K562 (cell line): ENCODE measurements around the gene LIN28A. TPM values are rescaled to one million over a fixed set of nuclear protein-coding genes. Genes with fewer than 3 reads are reported as not detected.

ENCODE experiments used
- CEBPB ChIP-seq: fragments of 450-650 bp; IDR thresholded peaks from 2 replicates; pipeline ENCODE4 v1.6.1; 2016; ENCODE audit warnings: missing genetic modification characterization, missing compliant biosample characterization
- DDX20 ChIP-seq: fragments of 450-650 bp; IDR thresholded peaks from 2 replicates; pipeline ENCODE4 v1.6.1; 2016; ENCODE audit warnings: missing genetic modification characterization, low read depth, mild to moderate bottlenecking, missing compliant biosample characterization, moderate library complexity
- FOXK1 ChIP-seq: sonication (generic); formaldehyde crosslinking; IDR thresholded peaks from 2 replicates; pipeline ENCODE4 v1.8.0; 2022; ENCODE audit warnings: missing genetic modification reagents, mild to moderate bottlenecking, borderline replicate concordance
- KHSRP ChIP-seq: fragments of 450-650 bp; IDR thresholded peaks from 2 replicates; pipeline ENCODE4 v1.6.1; 2017
- LEF1 ChIP-seq: fragments of 450-650 bp; IDR thresholded peaks from 2 replicates; pipeline ENCODE4 v1.6.1; 2016; ENCODE audit warnings: mild to moderate bottlenecking
- MED1 ChIP-seq: sonication (generic); formaldehyde crosslinking; IDR thresholded peaks from 2 replicates; pipeline ENCODE4 v1.8.1; 2023; ENCODE audit warnings: missing genetic modification reagents, borderline replicate concordance
- RREB1 ChIP-seq: fragments of 250-450 bp; sonication (Bioruptor Pico); IDR thresholded peaks from 2 replicates; pipeline ENCODE4 v1.4.0; 2020
- SMARCA4 ChIP-seq: fragments of 450-650 bp; IDR thresholded peaks from 2 replicates; pipeline ENCODE4 v1.6.1; 2016
- SRSF7 ChIP-seq: fragments of 200-400 bp; formaldehyde crosslinking; optimal IDR thresholded peaks from 2 replicates; pipeline ENCODE3; 2017; ENCODE audit warnings: mild to moderate bottlenecking, low read depth, low read length
- TAF15 ChIP-seq: fragments of 200-400 bp; formaldehyde crosslinking; IDR thresholded peaks from 2 replicates; pipeline ENCODE4 v1.6.1; 2017; ENCODE audit warnings: mild to moderate bottlenecking, low read depth, low read length, moderate library complexity
- USF2 ChIP-seq: sonication (generic); formaldehyde crosslinking; IDR thresholded peaks from 2 replicates; pipeline ENCODE4 v1.5.0; 2020; ENCODE audit warnings: missing genetic modification reagents
- ZNF224 ChIP-seq: sonication (generic); formaldehyde crosslinking; IDR thresholded peaks from 2 replicates; pipeline ENCODE4 v1.8.0; 2022; ENCODE audit warnings: mild to moderate bottlenecking, missing genetic modification reagents
- ZNF280B ChIP-seq: fragments of 250-450 bp; sonication (Bioruptor Pico); IDR thresholded peaks from 2 replicates; pipeline ENCODE4 v1.5.1; 2021; ENCODE audit warnings: mild to moderate bottlenecking
- ZNF444 ChIP-seq: fragments of 250-450 bp; sonication (Bioruptor Pico); IDR thresholded peaks from 2 replicates; pipeline ENCODE4 v1.4.0; 2020; ENCODE audit warnings: mild to moderate bottlenecking, moderate library complexity
- polyA plus RNA-seq, 8 experiments: library from polyadenylated mRNA; depleted of rRNA in 4 of 8; stranded (reverse) in 5 of 8; unstranded in 3 of 8; fragments of >200 nt; fragmentation: Nextera tagmentation in 2 of 8; fragmentation: Illumina TruSeq in 1 of 8; extraction: Ambion mirVana in 2 of 8; extraction: Trizol in 1 of 8; gene quantifications; 2 replicates each; pipeline versions ENCODE4 v1.2.1 to v1.2.3, GENCODE V29; 2011 to 2014; ENCODE audit warnings: inconsistent platforms in 1 of 8, missing spikeins in 1 of 8
- total RNA-seq, 7 experiments: library from RNA; depleted of rRNA in 6 of 7; stranded (reverse); fragments of >200 nt in 6 of 7; fragmentation: Illumina TruSeq in 2 of 7; extraction: Trizol in 2 of 7; gene quantifications; 2 replicates each; pipeline versions ENCODE4 v1.2.1 to v1.2.3, GENCODE V29; 2011 to 2021; ENCODE audit warnings: low replicate concordance in 1 of 7
- TF ChIP-seq, protein P1 (sequence below): IDR thresholded peaks from 2 replicates; pipeline ENCODE4 v1.6.1; 2016; ENCODE audit warnings: missing genetic modification characterization, missing compliant biosample characterization
- TF ChIP-seq, protein P2 (sequence below): fragments of 450-650 bp; formaldehyde crosslinking; IDR thresholded peaks from 2 replicates; pipeline ENCODE4 v1.4.0; 2022; ENCODE audit warnings: missing genetic modification characterization

The LIN28A gene
- total and polyA plus RNA-seq, 9 of the 15 experiments (the other 6 are each of a cell fraction or from before 2014, with no cell fraction given): 0.80 to 5.4 (median 3.9) TPM

GRCh38 chr1:26363549-26364448, 46.8 kb upstream of the LIN28A start (continued):
- TF ChIP-seq RREB1 (no peak), MED1 (CRISPR knock-in tag) (no peak), ZNF444 (CRISPR knock-in tag) (no peak), FOXK1 (CRISPR knock-in tag) (no peak), DDX20 (tag) (no peak), ZNF280B (no peak), TAF15 (no peak), USF2 (CRISPR knock-in tag) (no peak), LEF1 (no peak), SRSF7 (no peak), KHSRP (no peak), CEBPB (no peak), SMARCA4 (0 out of 2 replicates have a peak, but pooled peaks have one; percentile 10), ZNF224 (CRISPR knock-in tag) (no peak)
- TF ChIP-seq, protein P1, sequence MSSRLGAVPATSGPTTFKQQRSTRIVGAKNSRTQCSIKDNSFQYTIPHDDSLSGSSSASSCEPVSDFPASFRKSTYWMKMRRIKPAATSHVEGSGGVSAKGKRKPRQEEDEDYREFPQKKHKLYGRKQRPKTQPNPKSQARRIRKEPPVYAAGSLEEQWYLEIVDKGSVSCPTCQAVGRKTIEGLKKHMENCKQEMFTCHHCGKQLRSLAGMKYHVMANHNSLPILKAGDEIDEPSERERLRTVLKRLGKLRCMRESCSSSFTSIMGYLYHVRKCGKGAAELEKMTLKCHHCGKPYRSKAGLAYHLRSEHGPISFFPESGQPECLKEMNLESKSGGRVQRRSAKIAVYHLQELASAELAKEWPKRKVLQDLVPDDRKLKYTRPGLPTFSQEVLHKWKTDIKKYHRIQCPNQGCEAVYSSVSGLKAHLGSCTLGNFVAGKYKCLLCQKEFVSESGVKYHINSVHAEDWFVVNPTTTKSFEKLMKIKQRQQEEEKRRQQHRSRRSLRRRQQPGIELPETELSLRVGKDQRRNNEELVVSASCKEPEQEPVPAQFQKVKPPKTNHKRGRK: no peak
- TF ChIP-seq, protein P2, sequence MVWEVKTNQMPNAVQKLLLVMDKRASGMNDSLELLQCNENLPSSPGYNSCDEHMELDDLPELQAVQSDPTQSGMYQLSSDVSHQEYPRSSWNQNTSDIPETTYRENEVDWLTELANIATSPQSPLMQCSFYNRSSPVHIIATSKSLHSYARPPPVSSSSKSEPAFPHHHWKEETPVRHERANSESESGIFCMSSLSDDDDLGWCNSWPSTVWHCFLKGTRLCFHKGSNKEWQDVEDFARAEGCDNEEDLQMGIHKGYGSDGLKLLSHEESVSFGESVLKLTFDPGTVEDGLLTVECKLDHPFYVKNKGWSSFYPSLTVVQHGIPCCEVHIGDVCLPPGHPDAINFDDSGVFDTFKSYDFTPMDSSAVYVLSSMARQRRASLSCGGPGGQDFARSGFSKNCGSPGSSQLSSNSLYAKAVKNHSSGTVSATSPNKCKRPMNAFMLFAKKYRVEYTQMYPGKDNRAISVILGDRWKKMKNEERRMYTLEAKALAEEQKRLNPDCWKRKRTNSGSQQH: no peak
